ENCODE results near the gene PPP6R2. TPM values are rescaled to one million over a fixed set of nuclear protein-coding genes. Genes with fewer than 3 reads are reported as not detected.

PPP6R2 gene
- total and polyA plus RNA-seq, 2 of the 4 experiments (the other 2 are of a cell fraction), result 49.2 to 51.6 TPM

DNA sequence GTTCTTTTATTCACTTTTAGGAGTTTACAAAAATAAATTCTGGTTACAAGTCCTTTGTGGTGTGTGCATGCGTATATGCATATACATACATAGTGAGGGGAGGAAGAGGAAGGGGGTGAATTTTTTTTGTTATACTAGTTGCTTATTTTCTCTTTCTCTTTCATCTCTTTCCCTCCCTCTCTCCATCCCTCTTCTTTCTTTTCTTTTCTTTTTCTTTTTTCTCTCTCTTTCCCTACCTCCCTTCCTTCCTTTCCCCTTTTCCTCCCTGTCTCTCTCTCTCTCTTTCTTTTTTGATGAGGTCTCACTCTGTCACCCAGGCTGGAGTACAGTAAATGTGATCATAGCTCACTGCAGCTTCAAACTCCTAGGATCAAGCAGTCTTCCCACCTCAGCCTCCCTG is 14.1 kb downstream of the PPP6R2 start:
- Histone ChIP-seq H4K5ac (ENCODE audit: low read depth, low read length) (no peak overlapping the region), H3K27ac (ENCODE audit: insufficient read depth, low read length) (no peak overlapping the region), H3K27me3 (ENCODE audit: control insufficient read depth, insufficient read depth, low read length) (no peaks in the 10 kb centered on the region), H3K9me1 (ENCODE audit: insufficient read depth, low read length) (peaks cover 18% of the 10 kb centered on the region), H3K79me1 (ENCODE audit: low read depth in 1 of 2, low read length in 2 of 2) (peaks cover 19 to 52% of the 10 kb centered on the region in 2 experiments), H3K23ac (ENCODE audit: low read depth, low read length) (no peak overlapping the region), H4K20me1 (ENCODE audit: insufficient read depth, low read length) (peaks cover 78% of the 10 kb centered on the region), H3K36me3 (ENCODE audit: control insufficient read depth, insufficient read depth, low read length) (peaks cover 24% of the 10 kb centered on the region), H2BK5ac (ENCODE audit: low read depth, low read length, poor library complexity, severe bottlenecking) (no peak overlapping the region), H3K4me1 (ENCODE audit: control insufficient read depth, insufficient read depth, low read length) (no peaks in the 10 kb centered on the region), H3K14ac (replicated peaks; ENCODE audit: low read depth, low read length) (no peak overlapping the region), H3K4me3 (ENCODE audit: insufficient read depth, low read depth, low read length) (no peak overlapping the region), H4K91ac (ENCODE audit: insufficient read depth, low read depth, low read length) (no peak overlapping the region), H2BK120ac (ENCODE audit: low read depth, low read length) (no peak overlapping the region), H2AK9ac (replicated peaks; ENCODE audit: low read depth, low read length, poor library complexity) (no peak overlapping the region), H2BK20ac (ENCODE audit: low read depth, low read length) (no peak overlapping the region), H3K56ac (ENCODE audit: extremely low read depth, insufficient read depth, low read length) (no peak overlapping the region), H4K8ac (ENCODE audit: low read depth in 2 of 2, low read length in 2 of 2) (no peak overlapping the region), H2BK15ac (ENCODE audit: low read depth, low read length) (no peak overlapping the region), H2AFZ (replicated peaks; ENCODE audit: low read length, poor library complexity) (no peak overlapping the region), H3K18ac (ENCODE audit: low read depth, low read length) (no peak overlapping the region), H2AK5ac (ENCODE audit: low read depth, low read length) (no peak overlapping the region), H3K4ac (ENCODE audit: low read depth, low read length) (no peak overlapping the region), H3K9me3 (ENCODE audit: control insufficient read depth, insufficient read depth, low read length) (no peaks in the 10 kb centered on the region), H3K4me2 (ENCODE audit: low read depth, low read length) (no peak overlapping the region), H3K9ac (ENCODE audit: low read depth, low read length) (no peak overlapping the region)
- DNase-seq, result no peak
- BruUV-seq (replicated peaks), result no TSS peak
- CTCF ChIA-PET, result interaction anchor here (0.6 kb wide), 1 partner anchor 146 kb away, joined by 5 read pairs; no protein-coding TSS in a partner anchor
- POLR2A ChIA-PET (ENCODE audit: unreplicated experiment), result no interaction called here
- ATAC-seq (ENCODE audit: low read depth), result no peak
- dilution Hi-C loops (cut with HindIII; ENCODE audit: low sequenced_read_pairs, unreplicated experiment) (no loop called here), intact Hi-C loops (cut with micrococcal nuclease) (no loop called here), in situ Hi-C loops (cut with MboI; ENCODE audit: low sequenced_read_pairs) (no loop called here)
- no CpG with 5 or more reads among the region's 1 CpG for WGBS, 2 experiments (ENCODE audit: extremely low coverage in 2 of 2, insufficient read length in 1 of 2)
- no peak for TF ChIP-seq CHD1 (IDR thresholded peaks at IDR 0.05; ENCODE audit: low read depth, low read length)
- no peak for TF ChIP-seq MXI1 (IDR thresholded peaks at IDR 0.05; ENCODE audit: borderline replicate concordance, low read depth, low read length)
- TF ChIP-seq, protein P1, sequence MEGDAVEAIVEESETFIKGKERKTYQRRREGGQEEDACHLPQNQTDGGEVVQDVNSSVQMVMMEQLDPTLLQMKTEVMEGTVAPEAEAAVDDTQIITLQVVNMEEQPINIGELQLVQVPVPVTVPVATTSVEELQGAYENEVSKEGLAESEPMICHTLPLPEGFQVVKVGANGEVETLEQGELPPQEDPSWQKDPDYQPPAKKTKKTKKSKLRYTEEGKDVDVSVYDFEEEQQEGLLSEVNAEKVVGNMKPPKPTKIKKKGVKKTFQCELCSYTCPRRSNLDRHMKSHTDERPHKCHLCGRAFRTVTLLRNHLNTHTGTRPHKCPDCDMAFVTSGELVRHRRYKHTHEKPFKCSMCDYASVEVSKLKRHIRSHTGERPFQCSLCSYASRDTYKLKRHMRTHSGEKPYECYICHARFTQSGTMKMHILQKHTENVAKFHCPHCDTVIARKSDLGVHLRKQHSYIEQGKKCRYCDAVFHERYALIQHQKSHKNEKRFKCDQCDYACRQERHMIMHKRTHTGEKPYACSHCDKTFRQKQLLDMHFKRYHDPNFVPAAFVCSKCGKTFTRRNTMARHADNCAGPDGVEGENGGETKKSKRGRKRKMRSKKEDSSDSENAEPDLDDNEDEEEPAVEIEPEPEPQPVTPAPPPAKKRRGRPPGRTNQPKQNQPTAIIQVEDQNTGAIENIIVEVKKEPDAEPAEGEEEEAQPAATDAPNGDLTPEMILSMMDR (conservative IDR thresholded peaks at IDR 0.05; ENCODE audit: low read depth, low read length), result no peak
- TF ChIP-seq, protein P2, sequence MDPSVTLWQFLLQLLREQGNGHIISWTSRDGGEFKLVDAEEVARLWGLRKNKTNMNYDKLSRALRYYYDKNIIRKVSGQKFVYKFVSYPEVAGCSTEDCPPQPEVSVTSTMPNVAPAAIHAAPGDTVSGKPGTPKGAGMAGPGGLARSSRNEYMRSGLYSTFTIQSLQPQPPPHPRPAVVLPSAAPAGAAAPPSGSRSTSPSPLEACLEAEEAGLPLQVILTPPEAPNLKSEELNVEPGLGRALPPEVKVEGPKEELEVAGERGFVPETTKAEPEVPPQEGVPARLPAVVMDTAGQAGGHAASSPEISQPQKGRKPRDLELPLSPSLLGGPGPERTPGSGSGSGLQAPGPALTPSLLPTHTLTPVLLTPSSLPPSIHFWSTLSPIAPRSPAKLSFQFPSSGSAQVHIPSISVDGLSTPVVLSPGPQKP (IDR thresholded peaks at IDR 0.05; ENCODE audit: borderline replicate concordance, low read depth, low read length), result no peak
- TF ChIP-seq CEBPB (IDR thresholded peaks at IDR 0.05; ENCODE audit: low read depth, low read length), result no peak
- TF ChIP-seq FOS (IDR thresholded peaks at IDR 0.05; ENCODE audit: low read depth, low read length), result no peak
- no peak for TF ChIP-seq SMC3 (IDR thresholded peaks at IDR 0.05; ENCODE audit: low read depth, low read length)
- TF ChIP-seq MAFK (IDR thresholded peaks at IDR 0.05; ENCODE audit: low read depth, low read length), result no peak
- TF ChIP-seq RFX5 (IDR thresholded peaks at IDR 0.05; ENCODE audit: low read depth, low read length), result no peak
- no peak for TF ChIP-seq POLR2A (IDR thresholded peaks at IDR 0.05; ENCODE audit: low read depth, low read length)
- no peak for TF ChIP-seq RCOR1 (IDR thresholded peaks at IDR 0.05; ENCODE audit: insufficient replicate concordance, low read length)
- TF ChIP-seq MAZ (IDR thresholded peaks at IDR 0.05; ENCODE audit: borderline replicate concordance, low read depth, low read length), result no peak
- TF ChIP-seq RAD21 (IDR thresholded peaks at IDR 0.05; ENCODE audit: low read length), result no peak
- TF ChIP-seq NFE2L2 (IDR thresholded peaks at IDR 0.05; ENCODE audit: low read depth, low read length), result no peak
- TF ChIP-seq BHLHE40 (IDR thresholded peaks at IDR 0.05; ENCODE audit: low read depth, low read length), result no peak
- TF ChIP-seq, protein P3, sequence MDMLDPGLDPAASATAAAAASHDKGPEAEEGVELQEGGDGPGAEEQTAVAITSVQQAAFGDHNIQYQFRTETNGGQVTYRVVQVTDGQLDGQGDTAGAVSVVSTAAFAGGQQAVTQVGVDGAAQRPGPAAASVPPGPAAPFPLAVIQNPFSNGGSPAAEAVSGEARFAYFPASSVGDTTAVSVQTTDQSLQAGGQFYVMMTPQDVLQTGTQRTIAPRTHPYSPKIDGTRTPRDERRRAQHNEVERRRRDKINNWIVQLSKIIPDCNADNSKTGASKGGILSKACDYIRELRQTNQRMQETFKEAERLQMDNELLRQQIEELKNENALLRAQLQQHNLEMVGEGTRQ (IDR thresholded peaks at IDR 0.05; ENCODE audit: low read depth, low read length), result no peak
